H9 (cell line): ENCODE measurements around the gene SSTR1. TPM values are rescaled to one million over a fixed set of nuclear protein-coding genes. Genes with fewer than 3 reads are reported as not detected.
"Not testable (repeated sequence)": the region's sequence is repeated elsewhere in the genome, so short reads cannot be mapped to it uniquely, and the experiment has no call there.

ENCODE experiments used
- DNase-seq: peaks from one replicate; pipeline ENCODE4 v3.0.0-alpha.2; 2017
- H2AFZ ChIP-seq: one replicate; pipeline ENCODE4 v1.6.1; 2013; ENCODE audit warnings: mild to moderate bottlenecking, low read length, control low read depth, moderate library complexity
- H2AK5ac ChIP-seq: 2 replicates; pipeline ENCODE4 v1.6.1; 2013; ENCODE audit warnings: low read length, control low read depth, mixed read lengths; ENCODE audit not compliant: insufficient read length
- H2BK120ac ChIP-seq: one replicate; pipeline ENCODE4 v1.6.1; 2013; ENCODE audit warnings: low read depth, mild to moderate bottlenecking, low read length, control low read depth, inconsistent platforms; ENCODE audit not compliant: poor library complexity, severe bottlenecking
- H2BK12ac ChIP-seq: 2 replicates; pipeline ENCODE4 v1.6.1; 2013; ENCODE audit warnings: low read length, control low read depth, mixed read lengths, low read depth; ENCODE audit not compliant: insufficient read length
- H2BK15ac ChIP-seq: 2 replicates; pipeline ENCODE4 v1.6.1; 2013; ENCODE audit warnings: low read depth, low read length, control low read depth
- H2BK20ac ChIP-seq: one replicate; pipeline ENCODE4 v1.6.1; 2013; ENCODE audit warnings: low read depth, mild to moderate bottlenecking, low read length, control low read depth, inconsistent platforms; ENCODE audit not compliant: poor library complexity, severe bottlenecking
- H2BK5ac ChIP-seq: 2 replicates; pipeline ENCODE4 v1.6.1; 2013; ENCODE audit warnings: low read length, control low read depth, mixed read lengths; ENCODE audit not compliant: insufficient read length
- H3K14ac ChIP-seq: 2 replicates; pipeline ENCODE4 v1.6.1; 2013; ENCODE audit warnings: low read length, control low read depth; ENCODE audit not compliant: insufficient read depth
- H3K18ac ChIP-seq: 2 replicates; pipeline ENCODE4 v1.6.1; 2013; ENCODE audit warnings: low read depth, mild to moderate bottlenecking, mixed read lengths, low read length, control low read depth; ENCODE audit not compliant: insufficient read length
- H3K23ac ChIP-seq: 2 replicates; pipeline ENCODE4 v1.6.1; 2013; ENCODE audit warnings: low read length, control low read depth, mixed read lengths, low read depth; ENCODE audit not compliant: insufficient read length
- H3K23me2 ChIP-seq: 2 replicates; pipeline ENCODE4 v1.6.1; 2013; ENCODE audit warnings: low read depth, mild to moderate bottlenecking, mixed read lengths, low read length, control low read depth; ENCODE audit not compliant: insufficient read length, poor library complexity, severe bottlenecking
- H3K27ac ChIP-seq: 2 replicates; pipeline ENCODE4 v1.5.1; 2013; ENCODE audit warnings: low read length, control low read depth, mixed read lengths, low read depth; ENCODE audit not compliant: insufficient read length
- H3K27me3 ChIP-seq: 2 replicates; pipeline ENCODE4 v1.6.1; 2013; ENCODE audit warnings: low read length, control low read depth, inconsistent platforms; ENCODE audit not compliant: insufficient read depth
- H3K4ac ChIP-seq: 2 replicates; pipeline ENCODE4 v1.6.1; 2013; ENCODE audit warnings: low read depth, mild to moderate bottlenecking, control low read depth, inconsistent platforms, low read length, moderate library complexity
- H3K4me1 ChIP-seq: 2 replicates; pipeline ENCODE4 v1.6.1; 2013; ENCODE audit warnings: low read length, control low read depth, inconsistent platforms; ENCODE audit not compliant: insufficient read depth
- H3K4me2 ChIP-seq: 2 replicates; pipeline ENCODE4 v1.6.1; 2013; ENCODE audit warnings: low read length, control low read depth, mixed read lengths; ENCODE audit not compliant: insufficient read length, insufficient read depth
- H3K56ac ChIP-seq: 2 replicates; pipeline ENCODE4 v1.6.1; 2013; ENCODE audit warnings: low read depth, mild to moderate bottlenecking, mixed read lengths, low read length, control low read depth; ENCODE audit not compliant: insufficient read length
- H3K79me1 ChIP-seq: 2 replicates; pipeline ENCODE4 v1.6.1; 2013; ENCODE audit warnings: low read depth, mild to moderate bottlenecking, moderate library complexity, low read length, control low read depth, inconsistent platforms; ENCODE audit not compliant: insufficient read depth, poor library complexity, severe bottlenecking
- H3K79me2 ChIP-seq: 2 replicates; pipeline ENCODE4 v1.6.1; 2013; ENCODE audit warnings: low read length, control low read depth, inconsistent platforms; ENCODE audit not compliant: insufficient read depth
- H3K9ac ChIP-seq: 2 replicates; pipeline ENCODE4 v1.6.1; 2013; ENCODE audit warnings: low read length, control low read depth, mixed read lengths; ENCODE audit not compliant: insufficient read length; ENCODE audit errors: extremely low read depth
- H3K9me3 ChIP-seq: one replicate; pipeline ENCODE4 v1.6.1; 2013; ENCODE audit warnings: low read depth, low read length, inconsistent platforms; ENCODE audit not compliant: control insufficient read depth
- H3T11ph ChIP-seq: one replicate; pipeline ENCODE4 v1.6.1; 2013; ENCODE audit warnings: mild to moderate bottlenecking, low read length, control low read depth, inconsistent platforms
- H4K20me1 ChIP-seq: one replicate; pipeline ENCODE4 v1.6.1; 2013; ENCODE audit not compliant: control insufficient read depth, insufficient read length, insufficient read depth
- H4K5ac ChIP-seq: 2 replicates; pipeline ENCODE4 v1.6.1; 2013; ENCODE audit warnings: low read depth, mild to moderate bottlenecking, mixed read lengths, low read length, control low read depth; ENCODE audit not compliant: insufficient read length
- H4K8ac ChIP-seq: replicated peaks from 2 replicates; pipeline ENCODE4 v1.6.1; 2013; ENCODE audit warnings: low read length, control low read depth, mixed read lengths, low read depth; ENCODE audit not compliant: insufficient read length
- H4K91ac ChIP-seq: 2 replicates; pipeline ENCODE4 v1.6.1; 2013; ENCODE audit warnings: low read depth, mild to moderate bottlenecking, moderate library complexity, mixed read lengths, low read length, control low read depth; ENCODE audit not compliant: insufficient read length
- H3K27ac Mint-ChIP-seq, 3 experiments: 2 replicates in 2 of 3; 3 replicates in 1 of 3; pipeline ENCODE4 v1.8.0; 2020 to 2021; ENCODE audit warnings: mixed read lengths in 3 of 3, mild to moderate bottlenecking in 1 of 3, moderate library complexity in 1 of 3
- H3K27me3 Mint-ChIP-seq: 2 replicates; pipeline ENCODE4 v1.8.0; 2021; ENCODE audit warnings: low read depth, mild to moderate bottlenecking, moderate library complexity, mixed read lengths
- H3K36me3 Mint-ChIP-seq, 3 experiments: 2 replicates in 2 of 3; 3 replicates in 1 of 3; pipeline ENCODE4 v1.8.0; 2020 to 2021; ENCODE audit warnings: low read depth in 3 of 3, mixed read lengths in 3 of 3; ENCODE audit not compliant: insufficient read depth in 1 of 3
- H3K4me1 Mint-ChIP-seq, 2 experiments: 2 replicates each; pipeline ENCODE4 v1.8.0; 2020; ENCODE audit warnings: mixed read lengths in 2 of 2
- H3K4me3 Mint-ChIP-seq, 2 experiments: 2 replicates in 1 of 2; 3 replicates in 1 of 2; pipeline ENCODE4 v1.8.0; 2020 to 2021; ENCODE audit warnings: mild to moderate bottlenecking in 2 of 2, mixed read lengths in 2 of 2, moderate library complexity in 1 of 2
- H3K9me3 Mint-ChIP-seq, 2 experiments: 2 replicates in 1 of 2; 3 replicates in 1 of 2; pipeline ENCODE4 v1.8.0; 2020; ENCODE audit warnings: mild to moderate bottlenecking in 2 of 2, mixed read lengths in 2 of 2, moderate library complexity in 1 of 2
- CTCF ChIP-seq: fragments of 200-600 bp; sonication (generic); conservative IDR thresholded peaks from 3 replicates; pipeline ENCODE4 v1.8.0; 2021; ENCODE audit warnings: antibody characterized with exemption, mild to moderate bottlenecking
- WGBS: extraction: QIAGEN DNeasy Blood & Tissue Kit; methylation state at CpG from one replicate; pipeline ENCODE4 v1.1.7; 2013; ENCODE audit warnings: missing lambda C conversion rate, low lambda C conversion rate, mixed read lengths; ENCODE audit not compliant: insufficient read length; ENCODE audit errors: extremely low coverage; 5-methylcytosine and 5-hydroxymethylcytosine counted together
- total RNA-seq: library from RNA; stranded (reverse); gene quantifications from 2 replicates; pipeline ENCODE4 v1.2.1, GENCODE V29; 2021

SSTR1 gene
- total RNA-seq, 1 experiment from 2014 or later = 0.98 TPM

GRCh38 chr14:38189930-38190726, 17.6 kb upstream of the SSTR1 start:
- Histone ChIP-seq H3K27ac (peak overlapping the region; percentile 91), H3K79me2 (peaks cover 8% of the 10 kb centered on the region; the same call in 1 of the 2 replicates), H3K4me1 (peaks cover 11% of the 10 kb centered on the region), H4K91ac (no peak overlapping the region), H4K5ac (no peak overlapping the region), H3K18ac (no peak overlapping the region), H3K27me3 (no peaks in the 10 kb centered on the region), H4K20me1 (no peaks in the 10 kb centered on the region), H3K23me2 (no peaks in the 10 kb centered on the region), H3K4ac (no peak overlapping the region), H2BK15ac (no peak overlapping the region), H3K56ac (no peak overlapping the region), H2BK12ac (no peak overlapping the region), H3K4me2 (peak overlapping the region; percentile 61), H3T11ph (no peak overlapping the region), H3K9me3 (no peaks in the 10 kb centered on the region), H2BK20ac (no peak overlapping the region), H4K8ac (no peak overlapping the region), H2BK5ac (peak overlapping the region; percentile 31), H2BK120ac (peak overlapping the region; percentile 14), H3K9ac (no peak overlapping the region), H2AFZ (no peak overlapping the region), H3K79me1 (no peaks in the 10 kb centered on the region), H2AK5ac (no peak overlapping the region), H3K23ac (no peak overlapping the region), H3K14ac (no peak overlapping the region)
- Mint-ChIP-seq H3K4me1 (peaks cover 54 to 57% of the 10 kb centered on the region in 2 experiments), H3K9me3 (peaks cover 5 to 16% of the 10 kb centered on the region in 2 experiments), H3K4me3 (peak overlapping the region; percentile 97 to 99), H3K36me3 (peaks cover 45 to 54% (median 49%) of the 10 kb centered on the region in 3 experiments), H3K27ac (peak overlapping the region; percentile 95 to 100 (median 99)), H3K27me3 (no peaks in the 10 kb centered on the region; the same call in 1 of the 2 replicates)
- no peak for TF ChIP-seq CTCF
- no CpG with 5 or more reads among the region's 4 CpGs for WGBS
- DNase-seq = no peak

GRCh38 chr14:38190846-38191245, 16.9 kb upstream of the SSTR1 start:
- not testable (repeated sequence) for H3K27me3 Mint-ChIP-seq, H3K79me1 ChIP-seq, H3K4me2 ChIP-seq, H3K4ac ChIP-seq, H4K8ac ChIP-seq, H3K9me3 ChIP-seq, H2AK5ac ChIP-seq, H2AFZ ChIP-seq, H2BK5ac ChIP-seq, H3K56ac ChIP-seq, H3K23ac ChIP-seq, H2BK20ac ChIP-seq, H3K79me2 ChIP-seq, H3K27me3 ChIP-seq, H3K18ac ChIP-seq, H3K14ac ChIP-seq, H2BK15ac ChIP-seq, H2BK12ac ChIP-seq, H3T11ph ChIP-seq, H4K91ac ChIP-seq, H2BK120ac ChIP-seq, H4K5ac ChIP-seq, H3K23me2 ChIP-seq, H4K20me1 ChIP-seq, DNase-seq
- peaks cover 11% of the 10 kb centered on the region for H3K4me1 ChIP-seq
- Mint-ChIP-seq H3K36me3 (peaks cover 50 to 59% (median 52%) of the 10 kb centered on the region in 3 experiments), H3K9me3 (peaks cover 5 to 16% of the 10 kb centered on the region in 2 experiments), H3K4me1 (peaks cover 55 to 65% of the 10 kb centered on the region in 2 experiments), H3K4me3 (peak overlapping the region; percentile 97 to 99), H3K27ac (peak overlapping the region; percentile 98 to 100 (median 100))
- peak overlapping the region; percentile 71 for H3K27ac ChIP-seq
- peak overlapping the region; percentile 62 for H3K9ac ChIP-seq
- WGBS = no CpG with 5 or more reads among the region's 11 CpGs
